HFFc6 (cell line): Measurements from ENCODE around the gene PRKG1. TPM values are rescaled to one million over a fixed set of nuclear protein-coding genes. Genes with fewer than 3 reads are reported as not detected.

ENCODE experiments used
- DNase-seq: peaks from one replicate; pipeline ENCODE4 v3.0.0-alpha.2; 2018
- H3K27ac Mint-ChIP-seq: 2 replicates; pipeline ENCODE4 v1.8.0; 2020; ENCODE audit warnings: mild to moderate bottlenecking, mixed read lengths
- H3K27me3 Mint-ChIP-seq: 2 replicates; pipeline ENCODE4 v1.8.0; 2021; ENCODE audit warnings: mild to moderate bottlenecking, moderate library complexity, mixed read lengths; ENCODE audit not compliant: insufficient read depth
- H3K36me3 Mint-ChIP-seq: 2 replicates; pipeline ENCODE4 v1.8.0; 2021; ENCODE audit warnings: low read depth, mixed read lengths
- H3K4me1 Mint-ChIP-seq: 2 replicates; pipeline ENCODE4 v1.8.0; 2020; ENCODE audit warnings: low read depth, mixed read lengths
- H3K4me3 Mint-ChIP-seq: 2 replicates; pipeline ENCODE4 v1.8.0; 2020; ENCODE audit warnings: mild to moderate bottlenecking, moderate library complexity, mixed read lengths
- H3K9me3 Mint-ChIP-seq: 2 replicates; pipeline ENCODE4 v1.8.0; 2020; ENCODE audit warnings: mild to moderate bottlenecking, mixed read lengths
- CTCF ChIP-seq: fragments of 200-600 bp; sonication (generic); IDR thresholded peaks from 2 replicates; pipeline ENCODE4 v1.5.0; 2021; ENCODE audit warnings: antibody characterized with exemption, mild to moderate bottlenecking
- total RNA-seq, 6 experiments: library from RNA; stranded (reverse); fragmentation: NEBNext Ultra II Directional; extraction: Animal tissue kit (Norgen Biotek cat#: 25700); gene quantifications; 2 replicates in 1 of 6; 3 replicates in 5 of 6; pipeline ENCODE4 v1.2.3, GENCODE V29; 2021

PRKG1 gene
- total RNA-seq, 6 experiments from 2014 or later, result 9.3 to 10.1 (median 9.8) TPM

DNA sequence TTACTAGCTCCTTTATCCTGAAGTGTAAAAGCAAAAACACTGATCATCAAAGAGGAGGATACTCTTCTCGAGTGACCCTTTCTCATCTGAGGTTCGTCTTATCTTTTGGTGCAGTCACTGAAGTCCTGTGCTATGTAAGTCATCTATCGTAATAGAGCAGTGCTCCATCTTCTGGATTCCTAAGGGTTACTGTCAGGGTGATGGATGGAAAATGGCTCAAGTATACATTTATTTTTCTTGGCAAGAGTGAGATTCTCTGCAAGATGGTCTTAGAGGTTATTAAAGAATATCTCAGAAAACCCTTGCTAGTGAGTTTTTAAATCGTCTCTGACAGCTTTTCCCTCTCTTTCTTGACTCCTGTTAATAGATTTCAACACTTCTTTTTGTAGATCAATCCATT, 12.4 kb downstream of the PRKG1 start:
- Mint-ChIP-seq H3K27me3 (no peaks in the 10 kb centered on the region), H3K4me1 (peaks cover 7% of the 10 kb centered on the region; the same call in 1 of the 2 replicates), H3K9me3 (no peaks in the 10 kb centered on the region), H3K36me3 (no peaks in the 10 kb centered on the region), H3K4me3 (no peak overlapping the region), H3K27ac (no peak overlapping the region)
- DNase-seq, result no peak
- TF ChIP-seq CTCF, result no peak

- H3K4me1 Mint-ChIP-seq, result peaks cover 11% of the 10 kb centered on the region
- H3K4me3 Mint-ChIP-seq, result no peak overlapping the region
- no peak overlapping the region for H3K27ac Mint-ChIP-seq
- H3K27me3 Mint-ChIP-seq, result no peaks in the 10 kb centered on the region
- H3K36me3 Mint-ChIP-seq, result no peaks in the 10 kb centered on the region
- no peak for TF ChIP-seq CTCF
- H3K9me3 Mint-ChIP-seq, result no peaks in the 10 kb centered on the region
- DNase-seq, result no peak
Measured at GRCh38 chr10:51087114-51087513, 12.8 kb downstream of the PRKG1 start.

DNA sequence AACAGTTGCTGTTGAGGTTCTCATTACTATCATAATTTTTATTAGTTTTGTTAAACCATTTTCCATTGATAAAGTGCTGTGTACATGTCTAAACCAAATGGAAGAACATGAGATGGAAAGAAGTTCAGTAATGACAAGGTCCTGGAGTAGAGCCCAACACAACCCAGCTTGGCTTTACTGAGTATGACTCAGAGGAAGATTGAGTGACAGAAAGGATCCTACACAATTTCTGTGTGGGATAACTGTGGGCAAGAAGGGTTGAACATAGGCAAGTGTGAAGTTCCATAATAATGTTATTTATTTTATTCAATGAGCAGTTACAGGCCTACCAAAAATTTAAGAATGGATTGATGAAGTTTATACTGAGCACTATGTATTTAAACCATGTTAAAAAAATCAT, 15.9 kb downstream of the PRKG1 start:
- H3K4me1 Mint-ChIP-seq, result peaks cover 18% of the 10 kb centered on the region
- no peak for TF ChIP-seq CTCF
- no peak overlapping the region for H3K4me3 Mint-ChIP-seq
- DNase-seq, result no peak
- H3K9me3 Mint-ChIP-seq, result no peaks in the 10 kb centered on the region
- no peak overlapping the region for H3K27ac Mint-ChIP-seq
- no peaks in the 10 kb centered on the region for H3K36me3 Mint-ChIP-seq
- no peaks in the 10 kb centered on the region for H3K27me3 Mint-ChIP-seq

DNA sequence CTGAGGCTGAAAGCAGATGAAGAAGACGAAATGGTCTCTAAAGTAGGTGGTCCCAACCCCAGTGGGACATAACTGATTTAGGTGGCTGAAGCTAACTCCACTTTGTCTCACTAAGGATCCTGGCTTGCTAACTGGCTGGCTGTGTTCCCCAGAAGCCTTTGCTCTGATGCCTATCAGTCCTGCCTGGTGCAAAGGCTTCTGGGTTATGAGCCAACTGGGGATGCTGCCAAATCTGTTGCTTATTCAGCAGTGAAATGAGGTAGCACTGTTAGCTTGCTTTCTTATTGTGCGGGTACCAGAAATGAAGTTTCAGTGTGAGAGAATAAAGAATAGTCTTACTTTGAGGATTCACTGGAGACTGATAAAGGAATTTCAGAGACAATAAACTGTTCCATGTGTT, 18.1 kb downstream of the PRKG1 start:
- DNase-seq, result peak; percentile 31
- no peak overlapping the region for H3K27ac Mint-ChIP-seq
- no peak overlapping the region for H3K4me3 Mint-ChIP-seq
- TF ChIP-seq CTCF, result no peak
- H3K27me3 Mint-ChIP-seq, result no peaks in the 10 kb centered on the region
- H3K36me3 Mint-ChIP-seq, result no peaks in the 10 kb centered on the region
- peaks cover 21% of the 10 kb centered on the region for H3K4me1 Mint-ChIP-seq
- H3K9me3 Mint-ChIP-seq, result no peaks in the 10 kb centered on the region

GRCh38 chr10:51095444-51095843, 21.2 kb downstream of the PRKG1 start:
- no peaks in the 10 kb centered on the region for H3K36me3 Mint-ChIP-seq
- DNase-seq, result no peak
- TF ChIP-seq CTCF, result no peak
- no peak overlapping the region for H3K4me3 Mint-ChIP-seq
- no peak overlapping the region for H3K27ac Mint-ChIP-seq
- H3K27me3 Mint-ChIP-seq, result no peaks in the 10 kb centered on the region
- H3K9me3 Mint-ChIP-seq, result no peaks in the 10 kb centered on the region
- H3K4me1 Mint-ChIP-seq, result peaks cover 25% of the 10 kb centered on the region

GRCh38 chr10:51097546-51097945, 23.3 kb downstream of the PRKG1 start:
- Mint-ChIP-seq H3K9me3 (no peaks in the 10 kb centered on the region), H3K4me1 (peaks cover 19% of the 10 kb centered on the region), H3K36me3 (no peaks in the 10 kb centered on the region), H3K4me3 (peak overlapping the region; percentile 33; the same call in 1 of the 2 replicates), H3K27ac (peak overlapping the region; percentile 56), H3K27me3 (no peaks in the 10 kb centered on the region)
- TF ChIP-seq CTCF, result no peak
- peak; percentile 62 for DNase-seq
